ENCODE data around the gene JPH2. TPM values are rescaled to one million over a fixed set of nuclear protein-coding genes. Genes with fewer than 3 reads are reported as not detected.

JPH2 gene
- total and polyA plus RNA-seq, 2 of the 4 experiments (the other 2 are of a cell fraction) = 0.44 to 0.54 TPM

GRCh38 chr20:44200371-44200770 lies 13.4 kb upstream of the JPH2 start:
- no peak for TF ChIP-seq POLR2A (IDR thresholded peaks at IDR 0.05; ENCODE audit: low read depth, low read length)
- TF ChIP-seq MAZ (IDR thresholded peaks at IDR 0.05; ENCODE audit: borderline replicate concordance, low read depth, low read length) = no peak
- no peak for TF ChIP-seq CEBPB (IDR thresholded peaks at IDR 0.05; ENCODE audit: low read depth, low read length)
- no peak for TF ChIP-seq FOS (IDR thresholded peaks at IDR 0.05; ENCODE audit: low read depth, low read length)
- TF ChIP-seq NFE2L2 (IDR thresholded peaks at IDR 0.05; ENCODE audit: low read depth, low read length) = no peak
- TF ChIP-seq MXI1 (IDR thresholded peaks at IDR 0.05; ENCODE audit: borderline replicate concordance, low read depth, low read length) = no peak
- TF ChIP-seq RCOR1 (IDR thresholded peaks at IDR 0.05; ENCODE audit: insufficient replicate concordance, low read length) = no peak
- TF ChIP-seq ELK1 (IDR thresholded peaks at IDR 0.05; ENCODE audit: borderline replicate concordance, low read depth, low read length) = no peak
- no peak for TF ChIP-seq SMC3 (IDR thresholded peaks at IDR 0.05; ENCODE audit: low read depth, low read length)
- TF ChIP-seq CHD1 (IDR thresholded peaks at IDR 0.05; ENCODE audit: low read depth, low read length) = no peak
- no peak for TF ChIP-seq CTCF (conservative IDR thresholded peaks at IDR 0.05; ENCODE audit: low read depth, low read length)
- TF ChIP-seq USF2 (IDR thresholded peaks at IDR 0.05; ENCODE audit: low read depth, low read length) = no peak
- TF ChIP-seq MAFK (IDR thresholded peaks at IDR 0.05; ENCODE audit: low read depth, low read length) = no peak
- TF ChIP-seq RAD21 (IDR thresholded peaks at IDR 0.05; ENCODE audit: low read length) = no peak
- 0 out of 2 replicates have a peak overlapping the region, but pooled peaks have one; percentile 10 for H3K27ac ChIP-seq (ENCODE audit: insufficient read depth, low read length)
- intact Hi-C loops (cut with micrococcal nuclease) = loop anchor here (10.0 kb wide), 1 partner anchor 746 kb away; the partner anchor contains the start of gene SRSF6
- H3K9ac ChIP-seq (ENCODE audit: low read depth, low read length) = no peak overlapping the region
- H4K5ac ChIP-seq (ENCODE audit: low read depth, low read length) = no peak overlapping the region
- no peak overlapping the region for H2AK5ac ChIP-seq (ENCODE audit: low read depth, low read length)
- WGBS, 2 experiments (ENCODE audit: extremely low coverage in 2 of 2, insufficient read length in 1 of 2) = no CpG with 5 or more reads among the region's 4 CpGs
- peak overlapping the region; percentile 42 for H2BK120ac ChIP-seq (ENCODE audit: low read depth, low read length)
- H3K14ac ChIP-seq (replicated peaks; ENCODE audit: low read depth, low read length) = peak overlapping the region; percentile 75; the same call in 1 of the 2 replicates
- in situ Hi-C loops (cut with MboI; ENCODE audit: low sequenced_read_pairs) = no loop called here
- no peaks in the 10 kb centered on the region for H3K27me3 ChIP-seq (ENCODE audit: control insufficient read depth, insufficient read depth, low read length)
- peak overlapping the region; percentile 22 for H2AK9ac ChIP-seq (replicated peaks; ENCODE audit: low read depth, low read length, poor library complexity)
- dilution Hi-C loops (cut with HindIII; ENCODE audit: low sequenced_read_pairs, unreplicated experiment) = no loop called here
- ChIA-PET POLR2A (ENCODE audit: unreplicated experiment) (no interaction called here), CTCF (no interaction called here)
- peaks cover 40% of the 10 kb centered on the region for H3K36me3 ChIP-seq (ENCODE audit: control insufficient read depth, insufficient read depth, low read length)
- H2BK20ac ChIP-seq (ENCODE audit: low read depth, low read length) = 0 out of 2 replicates have a peak overlapping the region, but pooled peaks have one; percentile 54
- H4K8ac ChIP-seq (ENCODE audit: low read depth in 2 of 2, low read length in 2 of 2) = peak overlapping the region; percentile 31 to 37; a peak in 2 of 4 replicates
- no peaks in the 10 kb centered on the region for H3K9me3 ChIP-seq (ENCODE audit: control insufficient read depth, insufficient read depth, low read length)
- H2BK5ac ChIP-seq (ENCODE audit: low read depth, low read length, poor library complexity, severe bottlenecking) = peak overlapping the region; percentile 35
- peak overlapping the region; percentile 91; the same call in 1 of the 2 replicates for H3K23ac ChIP-seq (ENCODE audit: low read depth, low read length)
- H3K9me1 ChIP-seq (ENCODE audit: insufficient read depth, low read length) = peaks cover 33% of the 10 kb centered on the region
- no peak overlapping the region for H3K56ac ChIP-seq (ENCODE audit: extremely low read depth, insufficient read depth, low read length)
- no TSS peak for BruUV-seq (replicated peaks)
- peaks cover 8% of the 10 kb centered on the region for H4K20me1 ChIP-seq (ENCODE audit: insufficient read depth, low read length)
- H4K91ac ChIP-seq (ENCODE audit: insufficient read depth, low read depth, low read length) = 0 out of 2 replicates have a peak overlapping the region, but pooled peaks have one; percentile 29
- no peak overlapping the region for H2BK15ac ChIP-seq (ENCODE audit: low read depth, low read length)
- no peak overlapping the region for H2AFZ ChIP-seq (replicated peaks; ENCODE audit: low read length, poor library complexity)
- H3K79me1 ChIP-seq (ENCODE audit: low read depth in 1 of 2, low read length in 2 of 2) = peaks cover 40 to 71% of the 10 kb centered on the region in 2 experiments
- no peak overlapping the region for H3K18ac ChIP-seq (ENCODE audit: low read depth, low read length)
- peaks cover 19% of the 10 kb centered on the region for H3K4me1 ChIP-seq (ENCODE audit: control insufficient read depth, insufficient read depth, low read length)
- no peak overlapping the region for H3K4me3 ChIP-seq (ENCODE audit: insufficient read depth, low read depth, low read length)
- ATAC-seq (ENCODE audit: low read depth) = peak; percentile 13; the same call in 1 of the 2 replicates
- DNase-seq = peak; percentile 20
- H3K4me2 ChIP-seq (ENCODE audit: low read depth, low read length) = no peak overlapping the region
- peak overlapping the region; percentile 73 for H3K4ac ChIP-seq (ENCODE audit: low read depth, low read length)
